ENCODE measurements around the gene KPNB1. TPM values are rescaled to one million over a fixed set of nuclear protein-coding genes. Genes with fewer than 3 reads are reported as not detected.

The KPNB1 gene
- total and polyA plus RNA-seq, 2 experiments from 2014 or later, result 274 to 599 TPM

- Mint-ChIP-seq H3K4me3 (no peak overlapping the region), H3K9me3 (no peaks in the 10 kb centered on the region), H3K36me3 (ENCODE audit: low read depth) (peaks cover 56% of the 10 kb centered on the region), H3K27me3 (ENCODE audit: insufficient read depth, low read depth, poor library complexity) (peaks cover 15% of the 10 kb centered on the region), H3K27ac (peak overlapping the region; percentile 16; the same call in 1 of the 2 replicates), H3K4me1 (peaks cover 27% of the 10 kb centered on the region)
- Histone ChIP-seq H2AFZ (no peak overlapping the region), H3K4me3 (no peak overlapping the region), H3K4me2 (no peak overlapping the region), H3K79me2 (replicated peaks; ENCODE audit: insufficient read depth) (no peaks in the 10 kb centered on the region), H3K27me3 (ENCODE audit: insufficient read depth) (no peaks in the 10 kb centered on the region), H3K9me2 (ENCODE audit: insufficient read depth) (no peaks in the 10 kb centered on the region), H3K27ac (ENCODE audit: low read depth) (peak overlapping the region; percentile 65; the same call in 1 of the 2 replicates), H3F3A (replicated peaks; ENCODE audit: low read depth) (peaks cover 41% of the 10 kb centered on the region), H3K36me3 (ENCODE audit: insufficient read depth) (peaks cover 42% of the 10 kb centered on the region), H4K20me1 (replicated peaks; ENCODE audit: insufficient read depth) (peaks cover 28% of the 10 kb centered on the region; the same call in 1 of the 2 replicates), H3K4me1 (ENCODE audit: insufficient read depth) (peaks cover 9% of the 10 kb centered on the region)
- TF ChIP-seq JUNB (IDR thresholded peaks at IDR 0.05; ENCODE audit: unreplicated experiment) (no peak), NANOG (IDR thresholded peaks at IDR 0.05; ENCODE audit: borderline replicate concordance) (no peak), CREB1 (CRISPR knock-in tag; IDR thresholded peaks at IDR 0.05; ENCODE audit: low read depth) (no peak), ZNF331 (CRISPR knock-in tag; IDR thresholded peaks at IDR 0.05; ENCODE audit: low read depth) (no peak), STAT1 (IDR thresholded peaks at IDR 0.05; ENCODE audit: unreplicated experiment) (no peak), CTCF (conservative IDR thresholded peaks at IDR 0.05; ENCODE audit: low read depth in 2 of 2) (no peak), POLR2AphosphoS5 (IDR thresholded peaks at IDR 0.05; ENCODE audit: low read depth) (no peak), EZH2phosphoT487 (IDR thresholded peaks at IDR 0.05; ENCODE audit: unreplicated experiment) (no peak), REST (IDR thresholded peaks at IDR 0.05; ENCODE audit: unreplicated experiment) (no peak), ETS1 (IDR thresholded peaks at IDR 0.05) (no peak), EZH2 (IDR thresholded peaks at IDR 0.05; ENCODE audit: low read depth, unreplicated experiment) (no peak), ZNF462 (CRISPR knock-in tag; IDR thresholded peaks at IDR 0.05) (no peak), ZNF114 (CRISPR knock-in tag; IDR thresholded peaks at IDR 0.05) (no peak)
- no peak for ATAC-seq
- no peak for DNase-seq (ENCODE audit: low spot score)
These were observed 34.9 kb downstream of the KPNB1 start for GRCh38 chr17:47684535-47685193.
